H1 (cell line): ENCODE results near the gene PPFIA4. TPM values are rescaled to one million over a fixed set of nuclear protein-coding genes. Genes with fewer than 3 reads are reported as not detected.

Experiments used
- E2F6 ChIP-seq: IDR thresholded peaks from 2 replicates; pipeline ENCODE4 v1.6.1; 2012; ENCODE audit warnings: inconsistent platforms
- MAX ChIP-seq: IDR thresholded peaks from 2 replicates; pipeline ENCODE4 v1.6.1; 2012; ENCODE audit warnings: inconsistent platforms
- polyA plus RNA-seq, 7 experiments: library from polyadenylated mRNA; depleted of rRNA in 3 of 7; stranded (reverse) in 5 of 7; unstranded in 2 of 7; fragments of >200 nt in 5 of 7; fragments of 200-250 nt in 2 of 7; gene quantifications; 1 replicate in 5 of 7; 2 replicates in 1 of 7; 4 replicates in 1 of 7; pipeline versions ENCODE4 v1.2.1 to v1.2.3, GENCODE V29; 2011 to 2013; ENCODE audit warnings: missing spikeins in 2 of 7, mixed read lengths in 2 of 7
- total RNA-seq: library from RNA; stranded (reverse); fragmentation: NEBNext Ultra II Directional; extraction: Animal tissue kit (Norgen Biotek cat#: 25700); gene quantifications from 2 replicates; pipeline ENCODE4 v1.2.1, GENCODE V29; 2021

Gene PPFIA4
- total and polyA plus RNA-seq, 2 of the 8 experiments (the other 6 are each of a cell fraction or from before 2014, with no cell fraction given): 9.0 to 9.9 TPM

GRCh38 chr1:203076031-203076511 lies 49.8 kb downstream of the PPFIA4 start (continued):
- peak; percentile 79 for TF ChIP-seq E2F6
- TF ChIP-seq MAX: peak; percentile 84
- TF ChIP-seq, all 59 proteins: peak for 5
